NK-92 (cell line): ENCODE results near the gene SMG6.

ENCODE experiments used
- DNase-seq: peaks from one replicate; lab custom pipeline; 2025; ENCODE audit not compliant: unreplicated experiment; lab: John Stamatoyannopoulos, UW

The SMG6 gene

DNA sequence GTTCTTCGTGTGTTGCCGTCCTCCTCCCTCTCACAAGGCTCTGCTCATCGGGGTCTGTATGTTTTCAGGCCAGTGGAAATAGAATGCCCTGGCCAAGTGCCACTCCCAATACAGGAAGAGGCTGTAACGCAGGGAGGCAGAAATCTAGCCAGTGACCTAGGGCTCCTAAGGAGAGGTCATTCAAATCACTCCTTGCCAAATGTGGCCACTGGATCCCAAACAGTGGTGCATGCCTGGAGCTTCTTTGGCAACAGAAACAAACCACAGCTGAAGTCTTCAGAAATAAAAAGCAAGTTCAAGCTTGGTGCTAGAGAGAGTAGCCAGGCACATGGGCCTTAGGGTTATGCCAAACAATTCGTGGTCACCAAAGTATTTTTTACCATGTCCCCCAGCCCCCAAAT is 66.1 kb downstream of the SMG6 start:
- DNase-seq = no peak

DNA sequence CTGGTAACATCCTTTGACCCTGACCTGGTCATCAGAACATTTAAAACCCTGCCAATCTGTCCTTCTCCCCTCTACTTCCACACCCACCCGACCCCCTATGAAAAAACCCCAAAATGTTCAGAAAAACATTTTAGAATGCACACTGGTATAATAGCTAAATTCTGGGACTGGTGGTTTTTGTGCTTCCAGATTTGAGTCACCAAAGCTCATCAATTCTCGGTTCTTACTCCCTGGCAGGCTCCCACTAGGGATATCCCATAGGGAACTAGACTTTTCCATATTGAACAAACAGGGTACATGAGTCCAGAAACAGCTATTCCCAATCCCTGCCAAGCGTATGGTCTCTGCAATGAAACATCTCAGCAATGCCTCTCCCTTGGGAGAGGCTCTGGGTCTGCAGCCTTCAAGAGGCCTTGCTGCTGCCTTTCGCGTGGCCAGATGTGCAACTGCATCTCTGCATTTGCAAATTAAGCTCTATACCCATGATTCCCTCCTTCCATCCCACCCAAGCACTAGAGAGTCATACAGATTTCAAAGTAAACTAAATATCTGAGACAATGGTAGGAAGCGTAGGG is 67.7 kb downstream of the SMG6 start:
- no peak for DNase-seq

DNA sequence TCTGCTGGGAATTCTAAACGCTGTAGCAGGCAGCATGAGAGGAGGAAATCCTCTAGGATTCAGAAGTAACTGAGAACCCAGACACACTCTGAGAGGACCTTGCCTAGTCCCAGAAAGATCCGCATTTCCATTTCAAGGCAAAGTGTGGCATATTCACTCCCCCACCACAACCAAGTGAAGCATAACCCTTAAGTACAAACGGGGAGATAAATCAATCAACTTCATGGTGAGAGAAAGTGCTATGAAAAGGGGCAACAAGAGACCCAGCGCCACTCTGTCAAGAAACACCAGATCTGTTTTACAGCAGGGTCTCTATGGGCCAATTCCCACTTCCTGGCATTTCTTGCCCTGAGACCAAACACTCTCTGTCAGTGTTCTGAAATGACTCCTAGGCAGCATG is 68.3 kb downstream of the SMG6 start:
- DNase-seq = no peak

DNA sequence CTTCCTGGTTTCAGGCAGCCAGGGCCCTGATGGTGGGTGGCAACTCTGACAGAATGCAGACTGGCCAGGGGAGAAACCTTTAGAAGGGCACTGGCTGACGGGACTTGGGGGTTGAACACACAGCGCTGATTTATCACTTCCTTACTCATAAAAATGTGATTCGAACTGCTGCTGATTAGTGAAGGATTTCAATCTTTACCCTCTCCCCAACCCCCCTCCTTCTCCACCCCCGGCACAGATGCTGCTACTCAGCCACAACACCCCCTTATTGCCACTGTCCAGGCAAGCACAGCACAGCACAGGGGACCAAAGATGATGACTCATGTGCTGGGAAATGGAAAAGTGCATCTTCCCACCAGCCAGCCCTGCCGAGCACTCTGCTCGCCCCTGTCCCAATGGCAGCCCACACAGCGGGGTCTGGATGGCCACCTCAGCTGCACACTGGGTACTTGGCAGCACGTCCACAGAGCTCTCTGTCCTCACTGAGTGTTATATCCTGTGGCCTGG is 70.1 kb downstream of the SMG6 start:
- DNase-seq = no peak

DNA sequence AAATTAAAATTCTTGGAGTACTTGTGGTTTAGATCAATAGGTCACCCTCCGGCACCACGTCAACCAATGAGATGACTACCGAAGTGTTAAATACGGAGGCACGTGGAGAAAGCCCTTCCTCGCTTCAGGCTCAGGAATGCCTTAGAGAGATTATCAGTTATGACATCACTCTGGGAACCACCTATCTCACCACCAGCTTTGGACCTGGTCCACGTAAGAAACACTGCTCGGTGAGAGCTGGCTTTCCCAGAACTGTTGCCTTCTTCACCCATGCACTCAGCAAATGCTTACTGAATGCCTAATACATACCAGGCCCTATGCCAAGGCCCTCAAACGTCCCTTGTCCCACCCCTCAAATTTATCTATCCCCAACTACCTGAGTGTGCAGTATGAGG is 71.3 kb downstream of the SMG6 start:
- DNase-seq = no peak

DNA sequence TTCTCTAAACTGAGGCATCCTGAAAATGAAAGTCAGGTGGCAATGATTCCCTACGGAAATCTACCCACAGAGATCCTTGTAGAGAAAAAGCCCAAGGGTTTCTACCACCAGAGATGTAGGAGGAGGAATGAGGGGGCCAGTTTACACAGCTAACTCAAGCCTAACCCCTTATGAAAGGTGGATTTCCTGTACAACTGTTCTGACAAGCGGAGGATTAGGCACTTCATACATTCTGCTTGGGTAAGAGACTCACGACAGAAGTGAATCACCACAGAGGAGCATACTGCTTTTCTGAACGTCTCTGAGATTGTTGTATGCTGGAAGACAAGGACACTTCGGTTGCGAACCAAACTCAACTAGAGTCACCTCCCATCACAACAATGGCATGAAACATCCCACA is 72.7 kb downstream of the SMG6 start:
- DNase-seq = no peak

DNA sequence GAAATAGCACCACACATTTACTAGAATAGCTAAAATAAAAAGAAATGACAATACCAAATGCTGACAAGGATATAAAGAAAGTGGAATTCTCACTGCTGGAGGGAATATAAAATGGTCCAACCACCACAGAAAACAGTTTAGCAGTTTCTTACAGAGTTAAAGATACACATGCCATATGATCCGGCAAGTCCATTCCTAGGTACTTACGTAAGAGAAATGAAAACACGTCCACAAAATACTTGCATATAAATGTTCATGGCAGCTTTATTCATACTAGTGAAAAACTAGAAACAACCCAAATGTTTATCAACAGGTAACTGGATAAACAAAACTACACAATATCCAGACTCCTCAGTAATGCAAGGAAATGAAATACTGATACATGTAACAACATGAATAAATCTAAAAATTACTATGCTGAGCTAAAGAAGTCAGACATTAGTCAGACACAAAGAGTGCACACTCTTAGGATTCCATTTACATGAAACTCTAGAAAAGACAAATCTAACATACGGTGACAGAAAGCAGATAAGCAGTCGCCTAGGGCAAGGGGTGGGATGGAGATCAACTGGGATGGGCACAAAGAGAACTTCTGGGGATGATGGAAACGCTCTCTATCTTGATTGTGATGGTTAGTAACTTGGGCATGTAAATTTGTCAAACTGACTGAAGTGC is 76.4 kb downstream of the SMG6 start:
- DNase-seq = no peak

DNA sequence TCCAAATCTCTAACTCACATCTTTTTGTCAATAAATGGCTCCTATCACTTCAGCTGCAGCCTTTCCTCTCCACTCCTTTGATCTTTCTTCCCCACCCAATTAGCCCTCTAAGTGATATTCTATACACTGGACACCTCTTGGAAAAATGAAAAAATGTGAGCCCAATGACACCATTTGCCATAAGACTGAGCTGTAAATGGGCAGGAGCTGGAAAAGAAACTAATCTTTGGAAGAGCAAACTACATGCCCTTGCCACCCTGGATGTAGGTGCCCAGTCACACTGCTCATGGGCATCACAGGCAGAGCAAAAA is 80.0 kb downstream of the SMG6 start:
- DNase-seq = no peak

DNA sequence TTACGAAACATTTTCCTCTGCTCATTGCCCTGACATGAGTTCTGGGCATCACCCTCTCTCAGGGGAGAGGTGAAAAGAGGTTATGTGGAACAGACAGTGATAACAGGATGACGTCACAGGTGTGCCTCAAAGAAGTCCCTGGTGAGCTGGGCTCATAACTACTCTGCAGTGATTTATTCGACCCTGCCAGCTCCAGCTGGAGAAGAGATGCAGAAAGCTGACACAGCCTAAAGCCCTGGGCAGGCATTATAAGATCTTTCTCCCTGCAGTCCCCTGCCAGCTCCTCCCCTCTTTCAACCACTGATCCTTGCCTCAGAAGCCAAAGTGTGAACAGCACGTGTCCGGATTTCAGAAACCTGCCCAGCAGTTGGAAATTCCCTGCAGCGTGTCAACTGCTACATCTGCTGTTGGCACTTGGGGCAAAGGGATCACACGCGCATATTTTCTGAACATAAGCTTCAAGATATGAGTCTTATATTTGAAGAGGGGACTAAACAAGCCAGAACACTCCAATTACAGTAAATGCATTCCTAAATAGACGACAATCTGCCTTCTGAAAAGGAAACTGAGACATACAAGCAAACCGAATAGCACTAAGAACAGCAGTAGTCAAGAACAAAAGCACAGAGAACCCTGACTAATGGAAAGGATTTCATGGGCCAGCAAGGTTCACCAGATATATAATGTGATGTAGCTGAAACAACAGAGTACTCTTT is 80.5 kb downstream of the SMG6 start:
- no peak for DNase-seq

DNA sequence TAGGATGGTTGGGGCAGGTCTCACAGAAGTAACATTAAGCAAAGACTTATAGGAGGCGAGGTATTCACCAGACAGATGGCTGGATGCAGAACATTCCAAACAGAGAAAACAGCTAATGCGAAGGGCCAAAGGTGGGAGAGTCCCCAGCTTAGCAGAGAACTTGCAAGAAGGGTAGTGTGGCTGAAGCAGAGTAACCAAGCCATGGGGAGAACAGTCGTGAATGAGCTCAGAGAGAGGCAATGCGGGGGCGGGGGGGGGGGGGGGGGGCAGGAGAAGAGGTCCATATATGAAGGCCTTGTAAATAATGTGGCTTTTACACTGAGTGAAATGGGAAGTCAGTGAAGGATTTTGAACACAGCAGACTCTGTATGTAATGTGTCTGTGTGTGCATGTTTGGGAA is 81.3 kb downstream of the SMG6 start:
- no peak for DNase-seq

DNA sequence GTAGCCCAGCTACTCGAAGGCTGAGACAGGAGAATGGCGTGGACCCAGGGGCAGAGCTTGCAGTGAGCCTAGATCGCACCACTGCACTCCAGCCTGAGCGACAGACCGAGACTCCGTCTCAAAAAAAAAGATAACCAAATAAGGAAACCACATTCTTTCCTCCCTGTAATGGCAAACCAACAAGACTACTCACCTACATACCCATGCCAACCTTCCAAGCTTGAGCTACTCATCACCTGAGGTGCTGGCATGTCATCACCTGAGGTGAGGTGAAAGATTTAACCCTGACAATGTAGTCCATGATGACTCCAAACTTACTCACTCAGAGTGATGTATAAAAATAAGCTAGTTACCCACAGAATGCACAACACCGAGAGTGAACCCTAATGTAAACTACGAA is 85.2 kb downstream of the SMG6 start:
- DNase-seq = no peak

DNA sequence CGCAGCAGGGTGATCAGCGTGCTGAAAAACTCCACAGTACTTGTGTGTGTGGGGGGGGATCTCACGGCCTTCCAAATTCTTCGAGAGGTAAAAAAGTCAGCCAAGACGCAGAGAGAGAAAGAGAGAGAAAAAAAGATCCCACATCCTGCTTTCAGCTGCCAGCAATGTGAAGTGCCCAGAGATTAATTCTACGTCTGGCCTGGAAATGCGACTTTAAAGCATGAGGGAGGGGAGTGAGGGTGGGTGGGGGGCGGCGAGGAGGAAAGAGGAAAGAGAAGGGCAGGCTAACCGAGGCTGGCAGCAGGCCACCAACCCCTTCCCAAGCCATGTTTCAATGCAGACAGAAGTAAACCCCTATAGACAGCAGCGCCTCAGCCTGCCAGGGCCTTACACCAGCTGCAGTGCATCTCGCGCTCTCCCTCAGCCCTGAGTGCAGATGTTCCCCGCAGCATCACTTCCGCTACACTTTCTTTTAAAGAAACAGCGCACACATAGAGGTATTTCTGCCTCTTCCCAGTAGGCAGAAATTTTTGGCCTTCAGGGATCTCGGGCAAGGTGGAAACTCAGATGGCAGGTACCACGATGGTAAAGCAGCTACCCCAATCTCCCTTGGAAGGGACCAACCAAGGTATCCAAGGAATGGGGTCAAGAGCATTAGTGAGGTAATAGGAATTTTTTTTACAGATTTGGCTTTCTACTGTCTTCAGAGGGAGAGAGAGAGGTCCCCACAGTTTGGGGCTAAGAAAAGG is 87.8 kb downstream of the SMG6 start:
- no peak for DNase-seq

DNA sequence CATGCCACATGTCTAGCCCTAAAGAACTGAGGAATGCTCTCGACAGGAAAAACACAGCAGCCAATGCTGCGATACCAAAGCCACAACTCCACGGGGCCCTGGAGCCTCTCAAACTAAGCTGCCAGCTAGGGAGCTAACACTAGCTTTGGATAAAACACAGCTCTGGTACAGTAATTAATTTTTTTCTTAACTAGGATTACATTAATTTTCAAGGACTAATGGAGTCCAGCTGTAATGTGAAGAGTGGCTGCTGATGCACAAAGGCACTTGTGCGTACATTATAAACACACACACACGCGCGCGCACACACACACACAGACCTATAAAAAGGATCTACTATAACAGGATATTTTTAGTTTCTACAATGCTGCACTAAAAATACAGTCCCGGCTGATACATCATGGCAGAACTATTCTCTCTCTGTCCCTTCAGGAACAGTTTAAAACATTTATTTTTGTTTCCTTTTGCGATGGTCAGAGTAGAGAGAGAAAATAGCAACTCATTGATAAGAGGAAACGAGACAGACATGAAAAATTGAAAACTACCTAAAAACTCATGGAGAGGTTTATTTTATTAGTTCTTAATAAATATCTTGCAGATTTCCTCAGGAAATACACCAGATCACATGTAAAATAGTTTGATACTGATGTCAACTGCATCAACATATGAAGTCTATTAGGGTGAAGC is 88.5 kb downstream of the SMG6 start:
- DNase-seq = no peak

DNA sequence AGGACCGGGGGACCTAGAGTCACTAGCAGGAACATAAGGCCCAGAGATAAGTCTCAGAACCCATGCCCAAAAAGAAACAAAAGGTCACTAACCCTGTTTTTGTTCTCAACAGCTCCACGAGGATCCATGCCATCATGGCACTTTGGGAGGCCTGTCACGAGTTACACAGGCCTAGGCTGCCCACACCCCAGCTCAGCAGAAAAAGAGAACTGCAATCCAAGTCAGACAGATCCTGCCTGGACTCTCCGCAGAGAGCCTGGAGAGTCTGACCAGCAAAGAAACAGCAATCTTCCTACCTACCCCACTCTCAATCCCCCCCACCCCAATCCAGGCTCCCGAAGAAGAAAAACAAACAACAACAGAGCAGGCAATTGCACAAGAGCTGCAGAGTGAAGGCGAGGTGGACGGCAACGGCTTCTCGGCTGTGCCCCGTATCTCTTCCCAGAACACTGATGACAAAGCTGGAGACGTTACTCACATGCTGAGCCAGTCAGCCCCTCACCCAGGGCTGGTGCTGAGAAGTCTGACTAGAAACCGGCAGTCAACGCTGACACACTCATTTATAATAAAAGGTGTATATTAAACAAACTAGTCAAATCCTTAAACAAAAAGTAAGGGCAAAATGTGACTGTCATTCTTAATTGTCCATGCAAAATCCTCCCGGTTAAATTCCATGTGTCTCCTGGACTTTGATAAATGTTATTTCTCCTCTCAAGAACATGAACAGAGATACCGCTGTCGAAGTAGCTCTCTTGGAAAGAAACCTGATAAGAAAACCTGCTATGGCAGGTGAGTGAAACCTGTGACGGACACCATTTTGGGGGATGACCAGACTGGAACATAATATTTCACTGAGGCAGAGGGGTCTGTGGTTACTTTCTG is 89.3 kb downstream of the SMG6 start:
- no peak for DNase-seq

DNA sequence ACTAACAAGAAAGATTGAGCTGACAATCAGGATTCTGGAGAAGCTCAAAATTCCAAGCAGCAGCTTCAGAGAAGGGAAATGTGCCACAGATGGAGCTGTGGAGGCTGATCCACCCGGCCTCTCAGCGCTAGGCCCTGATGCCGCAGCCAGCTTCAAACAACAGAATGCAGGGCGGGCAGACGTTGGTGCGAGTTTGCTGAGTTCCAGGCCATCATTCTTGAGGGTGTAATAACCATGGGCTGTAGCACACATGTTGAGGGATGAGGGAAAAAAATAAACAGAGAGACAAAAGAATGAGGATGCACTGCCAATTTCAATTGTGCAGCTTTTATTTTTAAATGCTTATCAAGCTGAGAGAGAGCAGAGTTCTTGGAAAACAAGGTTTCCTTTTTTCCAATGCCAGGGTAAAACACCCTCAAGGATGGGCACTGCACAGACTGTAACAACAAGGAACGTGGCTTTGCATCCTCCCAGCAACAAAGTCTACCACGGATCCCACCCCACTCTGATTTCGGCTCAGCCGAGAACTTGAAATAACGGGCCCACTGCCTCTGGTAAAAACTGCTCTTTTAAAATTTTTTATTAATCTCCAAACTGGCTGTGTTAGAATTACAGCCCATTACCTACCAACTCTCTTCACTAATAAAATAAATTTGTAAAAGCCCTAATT is 90.2 kb downstream of the SMG6 start:
- no peak for DNase-seq

DNA sequence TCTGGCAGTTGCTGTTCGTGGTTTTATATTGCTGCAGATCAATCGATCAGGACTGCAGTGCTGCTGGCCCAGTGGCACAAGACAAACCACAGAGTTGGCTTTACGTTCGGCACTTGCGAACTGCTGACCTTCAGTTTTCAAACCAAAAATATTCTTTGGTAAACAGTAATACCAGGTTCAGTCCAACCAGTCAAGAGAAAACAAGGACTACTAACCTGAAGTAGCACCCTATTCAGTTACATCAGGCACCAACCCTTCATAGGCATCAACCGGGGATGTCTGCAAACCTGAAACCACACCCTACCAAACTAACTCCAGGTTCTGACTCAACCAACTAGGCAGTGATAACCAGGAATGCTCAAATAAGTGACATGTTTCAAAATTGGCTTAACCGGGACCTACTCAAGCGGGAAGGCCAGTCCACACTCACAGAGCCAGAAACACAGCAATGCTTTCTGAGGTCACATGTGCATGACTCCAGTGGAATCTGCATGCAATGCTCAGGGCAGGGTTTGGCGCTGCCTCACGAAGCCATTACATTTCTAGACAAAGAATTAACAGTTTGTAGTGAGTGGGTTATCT is 91.1 kb downstream of the SMG6 start:
- DNase-seq = no peak

DNA sequence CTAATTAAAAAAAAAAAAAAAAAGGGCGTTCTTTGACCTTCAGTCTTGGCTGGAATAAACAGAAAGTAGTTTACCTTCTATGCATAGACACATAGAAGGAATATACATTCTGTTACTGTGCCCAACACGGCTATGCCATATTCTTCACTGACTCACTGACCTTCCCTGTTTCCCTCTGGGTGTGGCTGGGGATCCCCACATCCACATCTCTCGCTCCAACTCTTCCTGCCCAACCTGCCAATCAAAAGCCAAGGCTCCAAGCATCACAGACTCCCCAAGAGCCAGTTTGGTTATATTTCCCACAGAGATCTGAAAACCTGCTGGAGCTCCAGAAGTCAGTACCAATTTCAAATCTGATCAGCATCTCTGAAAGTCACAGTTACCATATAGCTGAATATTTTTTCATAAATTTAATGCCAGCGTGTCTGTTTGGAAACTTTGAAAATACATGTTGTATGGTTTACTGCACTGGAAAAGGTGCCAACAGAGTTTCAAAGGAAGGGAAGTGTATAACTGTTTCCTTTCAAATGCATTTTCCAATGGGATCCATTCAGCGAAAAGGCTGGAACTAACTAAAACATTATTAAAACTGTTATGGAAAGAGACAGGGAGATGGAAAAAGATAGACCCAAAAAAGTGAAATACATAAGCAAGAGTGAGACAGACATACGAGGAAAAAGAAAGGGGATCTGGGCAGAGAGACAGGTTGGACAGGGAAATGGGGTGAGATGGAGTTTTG is 91.8 kb downstream of the SMG6 start:
- DNase-seq = no peak

DNA sequence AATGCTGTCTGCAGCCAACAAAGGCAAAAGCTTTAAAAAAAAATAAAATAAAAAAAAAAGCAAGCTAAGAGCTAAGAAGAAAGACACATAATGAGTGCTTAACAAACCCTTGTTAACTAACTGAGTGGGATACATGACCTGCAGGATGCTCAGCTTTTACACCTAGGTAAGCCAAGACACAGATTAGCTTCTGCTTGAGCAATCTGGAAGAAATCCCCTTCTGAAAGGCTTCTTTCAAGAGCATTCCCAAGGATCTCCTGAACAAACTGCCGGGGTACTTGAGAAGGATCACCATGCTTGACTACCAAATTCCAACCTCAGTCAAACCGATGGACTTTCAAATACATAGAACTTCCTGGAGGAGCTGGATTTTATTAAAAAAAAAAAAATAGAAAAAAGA is 92.9 kb downstream of the SMG6 start:
- DNase-seq = no peak
